Measurements from ENCODE around the gene TAL1.

DNA sequence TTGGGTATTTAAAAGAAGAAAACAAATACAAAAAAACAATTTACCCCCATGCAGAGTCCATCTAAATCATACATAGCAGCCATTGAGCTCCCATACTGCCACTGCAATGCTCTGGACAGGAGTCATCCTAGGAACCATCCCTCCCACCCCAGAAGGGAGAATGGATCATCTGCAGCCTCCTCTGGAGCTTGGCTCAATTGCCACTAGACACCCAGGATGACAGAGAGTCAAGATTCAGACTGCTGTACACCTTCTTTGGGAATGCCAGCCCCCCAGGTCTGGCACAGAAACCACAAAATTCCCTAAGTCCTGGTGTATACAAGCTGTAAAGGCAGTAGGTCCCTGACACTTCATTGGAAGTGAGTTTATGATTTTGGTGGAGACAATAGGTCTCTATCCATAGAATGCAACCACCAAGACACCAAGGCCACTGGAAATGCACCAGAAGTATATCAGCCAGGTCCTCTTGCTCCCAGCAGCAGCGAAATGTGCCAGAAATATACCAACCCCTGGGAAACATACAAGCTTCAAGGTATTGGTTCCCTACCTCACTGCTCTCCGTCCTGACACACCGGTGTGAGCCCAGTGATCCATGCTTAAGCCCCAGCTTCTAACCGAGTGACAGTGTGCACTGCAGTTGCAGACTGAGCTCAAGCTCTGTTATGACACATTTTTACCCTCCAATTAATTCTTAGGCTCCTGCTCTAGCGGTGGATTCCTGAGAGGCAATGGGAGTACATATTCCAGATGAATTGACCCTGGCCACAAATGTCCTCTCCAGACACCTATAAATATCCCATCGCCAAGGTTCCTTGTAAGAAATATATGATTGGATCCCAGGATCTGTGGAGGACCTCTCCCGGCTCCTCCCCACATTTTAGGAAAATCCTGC lies 4.4 kb downstream of the TAL1 start:
- TF ChIP-seq POLR2AphosphoS5 (IDR thresholded peaks at IDR 0.05; ENCODE audit: low read depth, low read length) (no peak), POLR2A (IDR thresholded peaks at IDR 0.05; ENCODE audit: low read depth, low read length) (no peak), TAF1 (IDR thresholded peaks at IDR 0.05; ENCODE audit: low read depth, low read length) (no peak)
